Heart right ventricle (tissue), 16 donors: ENCODE measurements around the gene SP6. TPM values are rescaled to one million over a fixed set of nuclear protein-coding genes. Genes with fewer than 3 reads are reported as not detected.
A peak's percentile ranks its signal among the peaks of the same experiment; 100 is the strongest.

ENCODE experiments used
- ATAC-seq, 8 donors: fragments of 200-7000 bp; cut with Tn5 transposase; one replicate each; pipeline ENCODE4 v1.9.1; 2020; ENCODE audit warnings: mild to moderate bottlenecking in 8 of 8, moderate library complexity in 8 of 8, moderate number of reproducible peaks in 1 of 8
- DNase-seq, 2 donors: peaks; one replicate each; pipeline ENCODE4 v3.0.0-alpha.2; 2020
- H3K27ac ChIP-seq, 10 donors: fragments of 200-600 bp; sonication (generic) in 2 of 10; one replicate each; pipeline versions ENCODE4 v1.5.0 to v1.8.0; 2020 to 2022; ENCODE audit warnings: mild to moderate bottlenecking in 3 of 10
- H3K27me3 ChIP-seq, 7 donors: fragments of 200-600 bp; one replicate each; pipeline ENCODE4 v1.8.0; 2021 to 2022; ENCODE audit warnings: mild to moderate bottlenecking in 2 of 7
- H3K36me3 ChIP-seq, 9 donors: fragments of 200-600 bp; sonication (generic) in 1 of 9; one replicate each; pipeline versions ENCODE4 v1.5.0 to v1.8.0; 2020 to 2022; ENCODE audit warnings: mild to moderate bottlenecking in 2 of 9
- H3K4me1 ChIP-seq, 9 donors: fragments of 200-600 bp; sonication (generic) in 1 of 9; one replicate each; pipeline versions ENCODE4 v1.5.0 to v1.8.0; 2020 to 2022; ENCODE audit warnings: mild to moderate bottlenecking in 4 of 9
- H3K4me3 ChIP-seq, 10 donors: fragments of 200-600 bp; sonication (generic) in 2 of 10; one replicate each; pipeline versions ENCODE4 v1.5.0 to v1.8.0; 2020 to 2022; ENCODE audit warnings: mild to moderate bottlenecking in 7 of 10, moderate library complexity in 2 of 10
- H3K9me3 ChIP-seq, 11 donors: fragments of 200-600 bp in 10 of 11; sonication (generic) in 2 of 11; one replicate each; pipeline versions ENCODE4 v1.5.0 to v1.8.0; 2013 to 2022; ENCODE audit warnings: mild to moderate bottlenecking in 2 of 11, control low read depth in 1 of 11, moderate library complexity in 1 of 11
- WGBS, 2 donors: extraction: QIAGEN DNeasy Blood & Tissue Kit; methylation state at CpG; one replicate each; pipeline ENCODE4 v1.1.7; 2013; ENCODE audit warnings: inconsistent platforms in 1 of 2; 5-methylcytosine and 5-hydroxymethylcytosine counted together
- intact Hi-C, 10 donors: fragments of 100-400 bp; cut with DNase I; formaldehyde crosslinking; loops; one replicate each; pipeline versions ENCODE4 v1.11.1 to v1.14.2; 2022
- polyA plus RNA-seq, 2 donors: library from polyadenylated mRNA; stranded (reverse); fragments of 200-250 nt; gene quantifications; one replicate each; pipeline ENCODE4 v1.2.3, GENCODE V29; 2013
- total RNA-seq, 10 donors: library from RNA; stranded (reverse); fragmentation: NEBNext Ultra II Directional in 3 of 10; extraction: Animal tissue kit (Norgen Biotek cat#: 25700) in 3 of 10; gene quantifications; one replicate each; pipeline versions ENCODE4 v1.2.1 to v1.2.4, GENCODE V29; 2021 to 2023
- TF ChIP-seq, protein P1 (sequence below), 9 donors: fragments of 200-600 bp; sonication (generic) in 2 of 9; IDR thresholded peaks; one replicate each; pipeline versions ENCODE4 v1.5.0 to v1.8.0; 2021 to 2022; ENCODE audit warnings: antibody characterized with exemption in 9 of 9, mild to moderate bottlenecking in 5 of 9, moderate library complexity in 1 of 9
- donor health status: Arrhythmogenic right ventricular cardiomyopathy.
- donor health status: ischemic (EF 13 %, LVEDD 7.1; RV severe dilation, severe dysfunction).
- donor health status: healthy with polysubstance abuse.
- donor health status: DM: no; HTN: yes; CAD: no.
- donor health status: DM: no; HTN: no; CAD: no.
- donor health status: ischemic (EF 25% LVEDD 6.9; RV normal size, moderate dysfunction).
- donor health status: ischemic (EF 25% LVEDD 5.7; RV mildly dilated, moderate dysfunction).
- donor health status: healthy.
- donor health status: DM: yes; HTN: yes; CAD: no.
- donor health status: Ischemic cardiomyopathy.
- donor health status: ischemic (EF 35%, LVEDD 5.7; RV mildly dilated, moderate dysfunction).
- donor health status: nonischemic (EF 11% LVEDD 7.7; RV severe dilation, severe dysfunction).
- donor health status: DM: yes; HTN: yes; CAD: no.
- donor health status: PGD.
- donor health status: ischemic (EF 29% LVEDD 5.4; RV normal size, mild dysfunction).
- donor health status: nonischemic (EF 23%, LVEDD 6.1; RV moderate dilation, normal function).

SP6 gene
- total and polyA plus RNA-seq, 12 donors = 0.05 to 1.9 (median 0.23) TPM

DNA sequence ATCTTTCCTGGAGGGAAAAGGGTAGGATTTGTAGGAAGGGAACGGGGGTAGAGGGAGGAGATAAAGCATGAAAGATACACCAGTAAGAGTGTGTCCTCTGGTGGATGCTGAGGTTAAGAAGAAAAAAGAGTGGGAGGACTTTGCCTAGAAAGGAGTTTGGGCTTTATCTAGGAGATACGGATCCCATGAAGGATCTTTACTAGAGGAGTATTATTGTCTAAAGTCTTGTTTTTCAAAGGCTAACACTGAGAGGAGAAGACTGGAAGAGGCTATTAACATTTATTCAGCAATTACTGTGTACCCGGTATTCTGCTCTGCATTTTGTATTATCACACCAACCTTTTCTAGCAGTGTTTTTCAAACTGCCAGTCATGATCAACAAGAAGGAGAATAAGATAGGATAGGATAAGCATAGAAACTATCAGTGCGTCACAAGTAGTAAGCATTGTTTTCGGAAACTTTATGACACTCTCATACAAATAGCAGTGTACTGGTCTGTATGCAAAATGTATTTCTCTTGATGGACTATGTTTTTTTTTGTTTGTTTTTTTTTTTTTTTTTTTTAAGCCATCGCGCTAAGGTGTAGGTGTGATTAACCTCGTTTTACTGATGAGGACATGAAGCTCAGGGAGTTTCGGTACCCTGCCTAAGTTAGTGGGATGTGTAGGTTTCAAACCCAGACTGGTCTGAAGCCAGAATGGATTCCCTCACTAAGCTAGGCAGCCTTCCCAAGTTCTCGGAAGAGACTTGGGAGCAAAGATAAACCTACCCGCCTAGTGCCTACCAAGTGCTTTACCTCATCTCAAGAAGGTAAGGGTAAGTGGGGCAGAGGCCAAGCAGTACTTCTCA lies 43.8 kb upstream of the SP6 start:
- ATAC-seq = no peak
- Histone ChIP-seq H3K4me3 (peak overlapping the region; percentile 53 to 98 (median 74)), H3K36me3 (peaks cover 0 to 6% (median 0%) of the 10 kb centered on the region in 9 donors), H3K27me3 (no peaks in the 10 kb centered on the region), H3K9me3 (no peaks in the 10 kb centered on the region), H3K27ac (peak overlapping the region; percentile 77 to 100 (median 90)), H3K4me1 (peaks cover 3 to 45% (median 40%) of the 10 kb centered on the region in 9 donors)
- intact Hi-C loops = loop anchor here in 8 of 10 donors (2.0 to 10.0 kb wide), 5 partner anchors 48 to 76 kb away; partner anchors contain the start of genes PNPO (in 2 of the 8) and CDK5RAP3 (in 1 of the 8)
- DNase-seq = no peak
- 29 to 38% methylated on average over 11 of the region's 11 CpGs for WGBS, 2 donors
- TF ChIP-seq, protein P1, sequence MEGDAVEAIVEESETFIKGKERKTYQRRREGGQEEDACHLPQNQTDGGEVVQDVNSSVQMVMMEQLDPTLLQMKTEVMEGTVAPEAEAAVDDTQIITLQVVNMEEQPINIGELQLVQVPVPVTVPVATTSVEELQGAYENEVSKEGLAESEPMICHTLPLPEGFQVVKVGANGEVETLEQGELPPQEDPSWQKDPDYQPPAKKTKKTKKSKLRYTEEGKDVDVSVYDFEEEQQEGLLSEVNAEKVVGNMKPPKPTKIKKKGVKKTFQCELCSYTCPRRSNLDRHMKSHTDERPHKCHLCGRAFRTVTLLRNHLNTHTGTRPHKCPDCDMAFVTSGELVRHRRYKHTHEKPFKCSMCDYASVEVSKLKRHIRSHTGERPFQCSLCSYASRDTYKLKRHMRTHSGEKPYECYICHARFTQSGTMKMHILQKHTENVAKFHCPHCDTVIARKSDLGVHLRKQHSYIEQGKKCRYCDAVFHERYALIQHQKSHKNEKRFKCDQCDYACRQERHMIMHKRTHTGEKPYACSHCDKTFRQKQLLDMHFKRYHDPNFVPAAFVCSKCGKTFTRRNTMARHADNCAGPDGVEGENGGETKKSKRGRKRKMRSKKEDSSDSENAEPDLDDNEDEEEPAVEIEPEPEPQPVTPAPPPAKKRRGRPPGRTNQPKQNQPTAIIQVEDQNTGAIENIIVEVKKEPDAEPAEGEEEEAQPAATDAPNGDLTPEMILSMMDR (IDR thresholded peaks at IDR 0.05) = no peak

DNA sequence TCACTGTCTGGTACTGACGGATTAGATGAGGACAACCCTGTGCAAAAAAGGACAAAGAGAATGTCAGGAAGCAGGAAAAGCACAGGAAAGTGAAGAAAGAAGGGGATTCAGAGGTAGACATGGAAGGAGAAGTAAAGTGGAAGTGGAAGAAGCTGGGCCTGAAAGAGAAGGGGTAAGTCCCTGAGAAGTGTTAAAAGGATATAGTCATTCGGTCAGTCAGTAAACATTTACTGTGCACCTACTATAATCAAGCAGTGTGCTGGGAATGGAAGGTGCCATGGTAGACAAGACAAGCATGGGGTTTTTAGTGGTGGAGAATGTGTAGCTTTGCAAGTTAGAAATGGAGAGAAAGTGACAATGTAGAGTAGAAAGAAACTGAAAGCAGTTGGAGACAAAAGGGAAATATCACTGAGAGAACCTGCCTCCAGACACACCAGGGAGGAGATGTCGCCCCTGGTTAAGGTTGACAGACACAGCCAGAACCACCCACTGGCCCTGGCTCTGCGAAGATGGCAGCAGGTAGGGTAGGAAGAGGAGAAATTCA lies 40.7 kb upstream of the SP6 start:
- no peaks in the 10 kb centered on the region for H3K27me3 ChIP-seq
- 86 to 88% methylated on average over 4 of the region's 4 CpGs for WGBS, 2 donors
- intact Hi-C loops = loop anchor here in 5 of 10 donors (2.0 to 10.0 kb wide), 4 partner anchors 49 to 56 kb away; partner anchors contain the start of genes SCRN2 (in 2 of the 5) and PNPO (in 1 of the 5)
- H3K4me1 ChIP-seq = peaks cover 0 to 14% (median 9%) of the 10 kb centered on the region in 9 donors
- TF ChIP-seq, protein P1 (IDR thresholded peaks at IDR 0.05) = no peak
- no peaks in the 10 kb centered on the region for H3K9me3 ChIP-seq
- H3K27ac ChIP-seq = no peak overlapping the region
- no peaks in the 10 kb centered on the region for H3K36me3 ChIP-seq
- ATAC-seq (no peak), DNase-seq (no peak)
- H3K4me3 ChIP-seq = no peak overlapping the region

DNA sequence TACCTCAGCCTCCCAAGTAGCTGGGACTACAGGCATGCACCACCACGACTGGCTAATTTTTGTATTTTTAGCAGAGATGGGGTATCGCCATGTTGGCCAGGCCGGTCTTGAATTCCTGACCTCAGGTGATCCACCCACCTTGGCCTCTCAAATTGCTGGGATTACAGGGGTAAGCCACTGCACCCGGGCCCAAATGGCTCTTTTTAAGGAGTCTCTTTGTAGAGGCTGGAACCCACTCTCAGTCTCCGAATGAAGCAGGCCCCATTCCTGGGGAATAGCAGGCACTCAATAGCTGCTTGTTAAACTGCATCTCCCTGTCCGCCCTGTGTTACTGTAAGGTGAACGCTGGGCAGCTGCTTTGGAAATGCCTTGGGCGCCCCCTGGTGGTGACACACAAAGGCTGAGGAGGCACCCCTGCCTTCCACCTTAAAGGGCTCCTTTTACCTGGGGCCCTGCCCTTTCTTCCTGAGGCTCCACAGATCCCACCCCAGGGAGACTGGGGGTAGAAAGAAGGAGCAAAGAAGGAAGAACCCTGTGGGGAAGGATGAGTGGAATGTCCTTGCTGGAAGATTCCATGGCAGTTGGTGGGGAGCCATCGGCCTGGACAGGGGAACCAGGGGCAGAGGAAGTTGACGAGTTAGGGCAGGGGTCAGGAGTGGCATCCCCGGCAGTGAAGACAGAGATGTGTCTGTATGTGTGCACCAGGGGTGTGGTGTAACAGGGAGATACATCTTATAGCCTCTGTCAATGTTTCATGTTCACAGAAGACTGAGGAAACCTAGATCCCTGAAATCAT lies 39.0 kb upstream of the SP6 start:
- Histone ChIP-seq H3K9me3 (no peaks in the 10 kb centered on the region), H3K4me1 (peaks cover 0 to 17% (median 8%) of the 10 kb centered on the region in 9 donors), H3K27ac (no peak overlapping the region), H3K27me3 (no peaks in the 10 kb centered on the region), H3K4me3 (no peak overlapping the region), H3K36me3 (no peaks in the 10 kb centered on the region)
- 38 to 41% methylated on average over 11 of the region's 11 CpGs for WGBS, 2 donors
- ATAC-seq (peak; percentile 85 to 94 (median 92)), DNase-seq (peak; percentile 87 to 89)
- TF ChIP-seq, protein P1 (IDR thresholded peaks at IDR 0.05) = peak; percentile 93 to 98 (median 96)
- intact Hi-C loops = loop anchor here (1.0 to 10.0 kb wide), 6 partner anchors 47 to 113 kb away; partner anchors contain the start of genes SCRN2 (in 6 of the 10) and PNPO (in 1 of the 10)

DNA sequence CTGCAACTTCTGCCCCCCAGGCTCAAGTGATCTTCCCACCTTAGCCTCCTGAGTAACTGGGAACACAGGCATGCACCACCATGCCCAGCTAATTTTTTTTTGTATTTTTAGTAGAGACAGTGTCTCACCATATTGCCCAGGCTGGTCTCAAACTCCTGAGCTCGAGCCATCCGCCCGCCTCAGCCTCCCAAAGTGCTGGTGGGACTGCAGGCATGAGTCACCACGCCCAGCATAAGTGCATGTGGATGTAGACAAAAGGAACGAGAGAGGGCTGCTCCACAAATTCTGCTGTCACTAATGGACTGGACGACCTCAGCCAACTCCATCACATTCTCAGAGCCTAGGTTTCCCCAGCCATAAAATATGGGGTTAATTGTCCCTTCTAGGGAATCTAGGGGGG lies 37.3 kb upstream of the SP6 start:
- Histone ChIP-seq H3K4me3 (no peak overlapping the region), H3K36me3 (no peaks in the 10 kb centered on the region), H3K27me3 (peaks cover 0 to 3% (median 0%) of the 10 kb centered on the region in 7 donors), H3K9me3 (no peaks in the 10 kb centered on the region), H3K4me1 (peaks cover 0 to 14% (median 0%) of the 10 kb centered on the region in 9 donors), H3K27ac (no peak overlapping the region)
- intact Hi-C loops = loop anchor here in 3 of 10 donors (2.0 to 5.0 kb wide), 2 partner anchors 45 to 111 kb away; no protein-coding TSS in a partner anchor
- no peak for DNase-seq
- ATAC-seq = no peak
- TF ChIP-seq, protein P1 (IDR thresholded peaks at IDR 0.05) = no peak
- 76 to 79% methylated on average over 6 of the region's 6 CpGs for WGBS, 2 donors
